SK-N-SH (cell line): ENCODE measurements around the gene TP63. TPM values are rescaled to one million over a fixed set of nuclear protein-coding genes. Genes with fewer than 3 reads are reported as not detected.

ENCODE experiments used
- CTCF ChIA-PET: fragments of 300-600, 350-600 bp; formaldehyde crosslinking; extraction: SDS; loops from one replicate; lab custom pipeline; 2021; lab: Yijun Ruan, JAX
- POLR2A ChIA-PET: fragments of 350-600 bp; sonication (Branson Sonifier 250); formaldehyde crosslinking; extraction: SDS; loops from one replicate; lab custom pipeline; 2020; ENCODE audit warnings: antibody characterized with exemption, inconsistent platforms; lab: Yijun Ruan, JAX
- DNase-seq: peaks from one replicate; pipeline ENCODE4 v3.0.0; 2012
- H2AFZ ChIP-seq: fragments of 200-600 bp; sonication (generic); 2 replicates; pipeline ENCODE4 v1.8.1; 2016; ENCODE audit warnings: antibody characterized with exemption, mild to moderate bottlenecking, low read depth
- H3F3A ChIP-seq: fragments of 200-600 bp; sonication (generic); replicated peaks from 2 replicates; pipeline ENCODE3; 2016; ENCODE audit warnings: antibody characterized with exemption, mild to moderate bottlenecking; ENCODE audit not compliant: insufficient read depth
- H3K27ac ChIP-seq, 2 experiments: fragments of 200-500 bp in 1 of 2; fragments of 200-600 bp in 1 of 2; sonication (Bioruptor generic) in 1 of 2; sonication (generic), shearing (Covaris generic) in 1 of 2; 2 replicates each; pipeline versions ENCODE4 v1.5.1 to v1.6.1; 2014 to 2016; ENCODE audit warnings: low read depth in 2 of 2, inconsistent platforms in 1 of 2, low read length in 1 of 2, mild to moderate bottlenecking in 1 of 2, mixed read lengths in 1 of 2
- H3K27me3 ChIP-seq: fragments of 200-600 bp; sonication (generic), shearing (Covaris generic); 2 replicates; pipeline ENCODE4 v1.6.1; 2016; ENCODE audit warnings: mixed run types; ENCODE audit not compliant: insufficient read depth
- H3K36me3 ChIP-seq, 2 experiments: fragments of 200-500 bp in 1 of 2; fragments of 200-600 bp in 1 of 2; sonication (Bioruptor generic) in 1 of 2; sonication (generic) in 1 of 2; replicated peaks in 1 of 2; 2 replicates each; pipeline versions ENCODE3 to v1.5.1; 2014 to 2016; ENCODE audit warnings: low read length in 1 of 2, mild to moderate bottlenecking in 1 of 2; ENCODE audit not compliant: insufficient read depth in 2 of 2, control insufficient read depth in 1 of 2
- H3K4me1 ChIP-seq, 2 experiments: fragments of 200-500 bp in 1 of 2; fragments of 200-600 bp in 1 of 2; sonication (Bioruptor generic) in 1 of 2; sonication (generic), shearing (Covaris generic) in 1 of 2; 2 replicates each; pipeline versions ENCODE4 v1.5.1 to v1.6.1; 2014 to 2016; ENCODE audit warnings: low read depth in 1 of 2, low read length in 1 of 2, mixed run types in 1 of 2; ENCODE audit not compliant: insufficient read depth in 2 of 2, control insufficient read depth in 1 of 2
- H3K4me2 ChIP-seq: fragments of 200-600 bp; sonication (generic), shearing (Covaris generic); 2 replicates; pipeline ENCODE4 v1.6.1; 2017; ENCODE audit warnings: mixed run types
- H3K4me3 ChIP-seq, 2 experiments: fragments of 200-500 bp in 1 of 2; fragments of 200-600 bp in 1 of 2; sonication (Bioruptor generic) in 1 of 2; sonication (generic), shearing (Covaris generic) in 1 of 2; 2 replicates each; pipeline versions ENCODE4 v1.5.1 to v1.8.1; 2014 to 2016; ENCODE audit warnings: low read depth in 2 of 2, inconsistent platforms in 1 of 2, low read length in 1 of 2, mild to moderate bottlenecking in 1 of 2, mixed read lengths in 1 of 2, moderate library complexity in 1 of 2
- H3K79me2 ChIP-seq: fragments of 200-600 bp; sonication (generic); 2 replicates; pipeline ENCODE4 v1.8.1; 2017; ENCODE audit warnings: mild to moderate bottlenecking; ENCODE audit not compliant: insufficient read depth
- H3K9ac ChIP-seq: fragments of 200-600 bp; sonication (generic); 2 replicates; pipeline ENCODE4 v1.6.1; 2017; ENCODE audit warnings: mixed run types
- H3K9me2 ChIP-seq: fragments of 200-600 bp; sonication (generic); 2 replicates; pipeline ENCODE4 v1.6.1; 2017; ENCODE audit warnings: mixed run types
- H3K9me3 ChIP-seq: fragments of 200-600 bp; sonication (generic); 2 replicates; pipeline ENCODE4 v1.6.1; 2017; ENCODE audit warnings: mixed run types, mild to moderate bottlenecking, moderate library complexity
- H4K20me1 ChIP-seq: fragments of 200-600 bp; sonication (generic); 2 replicates; pipeline ENCODE4 v1.6.1; 2017; ENCODE audit warnings: mild to moderate bottlenecking, mixed run types; ENCODE audit not compliant: insufficient read depth
- FOXJ3 ChIP-seq: sonication (generic); formaldehyde crosslinking; IDR thresholded peaks from 2 replicates; pipeline ENCODE4 v1.5.1; 2020; ENCODE audit warnings: mild to moderate bottlenecking, missing genetic modification reagents
- JUND ChIP-seq: IDR thresholded peaks from 2 replicates; pipeline ENCODE4 v1.4.0; 2012
- NRF1 ChIP-seq: IDR thresholded peaks from 2 replicates; pipeline ENCODE4 v1.6.1; 2012; ENCODE audit warnings: low read depth, mild to moderate bottlenecking, low read length
- POLR2AphosphoS5 ChIP-seq: IDR thresholded peaks from 2 replicates; pipeline ENCODE4 v1.6.1; 2012; ENCODE audit warnings: low read depth, low read length
- RCOR1 ChIP-seq: fragments of 150-350 bp; IDR thresholded peaks from 2 replicates; pipeline ENCODE4 v1.6.1; 2017; ENCODE audit warnings: antibody characterized with exemption, low read length
- RFX5 ChIP-seq: IDR thresholded peaks from 2 replicates; pipeline ENCODE4 v1.6.1; 2012; ENCODE audit warnings: mild to moderate bottlenecking, improper control_type of control experiment, low read length
- TAF1 ChIP-seq: IDR thresholded peaks from 2 replicates; pipeline ENCODE4 v1.6.1; 2012; ENCODE audit warnings: low read depth, mild to moderate bottlenecking, low read length, moderate library complexity, borderline replicate concordance
- TCF12 ChIP-seq: IDR thresholded peaks from 2 replicates; pipeline ENCODE4 v1.4.0; 2012
- TEAD4 ChIP-seq: IDR thresholded peaks from 2 replicates; pipeline ENCODE4 v1.4.0; 2012; ENCODE audit warnings: mild to moderate bottlenecking, borderline replicate concordance; ENCODE audit not compliant: insufficient read depth
- YY1 ChIP-seq: IDR thresholded peaks from 2 replicates; pipeline ENCODE4 v1.4.0; 2012; ENCODE audit warnings: low read depth, mild to moderate bottlenecking
- WGBS: methylation state at CpG from one replicate; pipeline ENCODE4 v1.1.6; 2017; ENCODE audit warnings: low lambda C conversion rate; 5-methylcytosine and 5-hydroxymethylcytosine counted together
- polyA plus RNA-seq, 3 experiments: library from polyadenylated mRNA; depleted of rRNA; stranded (reverse); fragments of >200 nt; gene quantifications; 2 replicates each; pipeline ENCODE4 v1.2.3, GENCODE V29; 2012
- TF ChIP-seq, protein P1 (sequence below): IDR thresholded peaks from 2 replicates; pipeline ENCODE4 v1.6.1; 2012; ENCODE audit warnings: mild to moderate bottlenecking, low read depth, low read length, moderate library complexity
- TF ChIP-seq, protein P2 (sequence below): fragments of 200-600 bp; sonication (generic); IDR thresholded peaks from 2 replicates; pipeline ENCODE4 v1.6.1; 2017; ENCODE audit warnings: antibody characterized with exemption, mild to moderate bottlenecking, moderate library complexity

TP63 gene
- polyA plus RNA-seq, 1 of the 3 experiments (the other 2 are of a cell fraction), result not detected

DNA sequence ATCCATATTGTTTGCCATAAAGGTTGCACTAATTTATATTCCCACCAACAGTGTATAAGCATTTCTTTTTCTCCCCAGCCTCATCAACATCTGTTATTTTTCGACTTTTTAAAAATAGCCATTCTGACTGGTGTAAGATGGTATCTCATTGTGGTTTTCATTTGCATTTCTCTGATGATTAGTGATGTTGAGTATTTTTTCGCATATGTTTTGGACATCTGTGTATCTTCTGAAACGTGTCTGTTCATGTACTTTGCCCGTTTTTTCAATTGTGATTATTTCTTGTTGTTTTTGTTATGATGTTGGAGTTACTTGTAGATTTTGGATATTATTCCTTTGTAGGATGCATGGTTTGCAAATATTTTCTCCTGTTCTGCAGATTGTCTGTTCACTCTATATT is 46.5 kb downstream of the TP63 start:
- H3K4me3 ChIP-seq, result no peak overlapping the region
- no peak overlapping the region for H3K4me2 ChIP-seq
- ChIA-PET CTCF (no interaction called here), POLR2A (no interaction called here)
- H3K9me3 ChIP-seq, result no peaks in the 10 kb centered on the region
- no peak overlapping the region for H3K9ac ChIP-seq
- H3K9me2 ChIP-seq, result no peaks in the 10 kb centered on the region
- H2AFZ ChIP-seq, result no peak overlapping the region
- no peak for DNase-seq
- no peaks in the 10 kb centered on the region for H3K36me3 ChIP-seq
- 9% methylated on average over 4 of the region's 4 CpGs for WGBS
- H3K4me1 ChIP-seq, result no peaks in the 10 kb centered on the region
- H4K20me1 ChIP-seq, result no peaks in the 10 kb centered on the region
- no peaks in the 10 kb centered on the region for H3K79me2 ChIP-seq
- H3F3A ChIP-seq, result no peaks in the 10 kb centered on the region
- TF ChIP-seq TAF1 (no peak), JUND (no peak), RCOR1 (no peak), TCF12 (no peak), RFX5 (no peak), TEAD4 (no peak), NRF1 (no peak)
- TF ChIP-seq, protein P1, sequence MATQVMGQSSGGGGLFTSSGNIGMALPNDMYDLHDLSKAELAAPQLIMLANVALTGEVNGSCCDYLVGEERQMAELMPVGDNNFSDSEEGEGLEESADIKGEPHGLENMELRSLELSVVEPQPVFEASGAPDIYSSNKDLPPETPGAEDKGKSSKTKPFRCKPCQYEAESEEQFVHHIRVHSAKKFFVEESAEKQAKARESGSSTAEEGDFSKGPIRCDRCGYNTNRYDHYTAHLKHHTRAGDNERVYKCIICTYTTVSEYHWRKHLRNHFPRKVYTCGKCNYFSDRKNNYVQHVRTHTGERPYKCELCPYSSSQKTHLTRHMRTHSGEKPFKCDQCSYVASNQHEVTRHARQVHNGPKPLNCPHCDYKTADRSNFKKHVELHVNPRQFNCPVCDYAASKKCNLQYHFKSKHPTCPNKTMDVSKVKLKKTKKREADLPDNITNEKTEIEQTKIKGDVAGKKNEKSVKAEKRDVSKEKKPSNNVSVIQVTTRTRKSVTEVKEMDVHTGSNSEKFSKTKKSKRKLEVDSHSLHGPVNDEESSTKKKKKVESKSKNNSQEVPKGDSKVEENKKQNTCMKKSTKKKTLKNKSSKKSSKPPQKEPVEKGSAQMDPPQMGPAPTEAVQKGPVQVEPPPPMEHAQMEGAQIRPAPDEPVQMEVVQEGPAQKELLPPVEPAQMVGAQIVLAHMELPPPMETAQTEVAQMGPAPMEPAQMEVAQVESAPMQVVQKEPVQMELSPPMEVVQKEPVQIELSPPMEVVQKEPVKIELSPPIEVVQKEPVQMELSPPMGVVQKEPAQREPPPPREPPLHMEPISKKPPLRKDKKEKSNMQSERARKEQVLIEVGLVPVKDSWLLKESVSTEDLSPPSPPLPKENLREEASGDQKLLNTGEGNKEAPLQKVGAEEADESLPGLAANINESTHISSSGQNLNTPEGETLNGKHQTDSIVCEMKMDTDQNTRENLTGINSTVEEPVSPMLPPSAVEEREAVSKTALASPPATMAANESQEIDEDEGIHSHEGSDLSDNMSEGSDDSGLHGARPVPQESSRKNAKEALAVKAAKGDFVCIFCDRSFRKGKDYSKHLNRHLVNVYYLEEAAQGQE, result no peak
- H3K27me3 ChIP-seq, result no peaks in the 10 kb centered on the region
- no peak overlapping the region for H3K27ac ChIP-seq

DNA sequence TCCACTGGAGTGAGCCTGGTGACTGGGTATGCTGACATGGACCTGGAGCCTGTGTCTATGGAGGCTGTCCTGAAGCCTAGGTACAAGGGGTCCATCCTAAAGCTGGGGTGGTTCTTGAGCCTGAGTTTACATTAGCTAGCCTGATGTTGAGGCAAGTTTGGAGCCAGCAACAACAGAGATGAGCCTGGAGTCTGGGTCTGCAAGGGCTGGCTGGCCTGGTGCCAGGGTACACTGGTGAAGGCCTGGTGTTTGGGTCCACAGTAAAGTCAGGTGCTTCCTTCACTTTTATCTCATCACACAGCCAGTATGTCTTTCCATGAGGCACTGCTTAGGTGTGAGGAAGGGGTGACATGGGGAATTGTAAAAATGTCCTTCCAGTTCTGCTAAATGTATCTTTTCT is 49.5 kb downstream of the TP63 start:
- H3K27ac ChIP-seq, result no peak overlapping the region
- no peaks in the 10 kb centered on the region for H4K20me1 ChIP-seq
- H3K4me2 ChIP-seq, result no peak overlapping the region
- H2AFZ ChIP-seq, result no peak overlapping the region
- H3K9ac ChIP-seq, result no peak overlapping the region
- H3F3A ChIP-seq, result peaks cover 5% of the 10 kb centered on the region
- no peaks in the 10 kb centered on the region for H3K27me3 ChIP-seq
- H3K9me2 ChIP-seq, result no peaks in the 10 kb centered on the region
- H3K79me2 ChIP-seq, result no peaks in the 10 kb centered on the region
- TF ChIP-seq NRF1 (no peak), YY1 (no peak), TCF12 (no peak), POLR2AphosphoS5 (no peak), FOXJ3 (CRISPR knock-in tag) (no peak)
- TF ChIP-seq, protein P2, sequence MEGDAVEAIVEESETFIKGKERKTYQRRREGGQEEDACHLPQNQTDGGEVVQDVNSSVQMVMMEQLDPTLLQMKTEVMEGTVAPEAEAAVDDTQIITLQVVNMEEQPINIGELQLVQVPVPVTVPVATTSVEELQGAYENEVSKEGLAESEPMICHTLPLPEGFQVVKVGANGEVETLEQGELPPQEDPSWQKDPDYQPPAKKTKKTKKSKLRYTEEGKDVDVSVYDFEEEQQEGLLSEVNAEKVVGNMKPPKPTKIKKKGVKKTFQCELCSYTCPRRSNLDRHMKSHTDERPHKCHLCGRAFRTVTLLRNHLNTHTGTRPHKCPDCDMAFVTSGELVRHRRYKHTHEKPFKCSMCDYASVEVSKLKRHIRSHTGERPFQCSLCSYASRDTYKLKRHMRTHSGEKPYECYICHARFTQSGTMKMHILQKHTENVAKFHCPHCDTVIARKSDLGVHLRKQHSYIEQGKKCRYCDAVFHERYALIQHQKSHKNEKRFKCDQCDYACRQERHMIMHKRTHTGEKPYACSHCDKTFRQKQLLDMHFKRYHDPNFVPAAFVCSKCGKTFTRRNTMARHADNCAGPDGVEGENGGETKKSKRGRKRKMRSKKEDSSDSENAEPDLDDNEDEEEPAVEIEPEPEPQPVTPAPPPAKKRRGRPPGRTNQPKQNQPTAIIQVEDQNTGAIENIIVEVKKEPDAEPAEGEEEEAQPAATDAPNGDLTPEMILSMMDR, result no peak
- ChIA-PET CTCF (no interaction called here), POLR2A (no interaction called here)
- no peaks in the 10 kb centered on the region for H3K4me1 ChIP-seq
- H3K9me3 ChIP-seq, result no peaks in the 10 kb centered on the region
- no peaks in the 10 kb centered on the region for H3K36me3 ChIP-seq
- DNase-seq, result no peak
- H3K4me3 ChIP-seq, result no peak overlapping the region
